SU-DHL-6 (cell line): ENCODE results near the gene CYSTM1.

Experiments
- CTCF ChIP-seq: fragments of 200-600 bp; sonication (generic); IDR thresholded peaks from one replicate; pipeline ENCODE4 v1.5.1; 2017; ENCODE audit warnings: antibody characterized with exemption, mild to moderate bottlenecking, low read length, moderate library complexity; ENCODE audit not compliant: insufficient read depth, poor library complexity, severe bottlenecking
- EZH2phosphoT487 ChIP-seq: fragments of 200-600 bp; sonication (generic), shearing (Covaris generic); conservative IDR thresholded peaks from 2 replicates; pipeline ENCODE4 v1.6.1; 2018; ENCODE audit warnings: mild to moderate bottlenecking, antibody characterized with exemption, low read length, moderate library complexity, mixed read lengths

GRCh38 chr5:140223567-140223966 is 48.6 kb downstream of the CYSTM1 start:
- TF ChIP-seq CTCF (no peak), EZH2phosphoT487 (no peak)
